HPDE6-E6E7 (cell line): Measurements from ENCODE around the gene CBX8.
A peak's percentile ranks its signal among the peaks of the same experiment; 100 is the strongest.

ENCODE experiments used
- DNase-seq: peaks from one replicate; pipeline ENCODE4 v3.0.0; 2011; ENCODE audit warnings: missing footprints; ENCODE audit errors: extremely low spot score

Gene CBX8

GRCh38 chr17:79796763-79797491 is at the start of gene CBX8:
Gene CBX8 (minus strand): TSS chr17:79797077. CDS start chr17:79796998, 79 bp downstream.
- peak; percentile 99 for DNase-seq

GRCh38 chr17:79845601-79845949 is 48.7 kb upstream of the CBX8 start:
- no peak for DNase-seq

- DNase-seq, result peak; percentile 45
Measured at GRCh38 chr17:79844869-79845600, 48.2 kb upstream of the CBX8 start.

GRCh38 chr17:79843816-79844800 is 47.2 kb upstream of the CBX8 start:
- no peak for DNase-seq

GRCh38 chr17:79843474-79843815 is 46.6 kb upstream of the CBX8 start:
- no peak for DNase-seq

- no peak for DNase-seq
Measured at GRCh38 chr17:79842656-79843473, 46.0 kb upstream of the CBX8 start.

- no peak for DNase-seq
Measured at GRCh38 chr17:79842136-79842655, 45.3 kb upstream of the CBX8 start.

GRCh38 chr17:79841369-79842135 is 44.7 kb upstream of the CBX8 start:
- no peak for DNase-seq

GRCh38 chr17:79840989-79841286 is 44.1 kb upstream of the CBX8 start:
- DNase-seq, result no peak

- no peak for DNase-seq
Measured at GRCh38 chr17:79840269-79840988, 43.6 kb upstream of the CBX8 start.

- peak; percentile 89 for DNase-seq
Measured at GRCh38 chr17:79839356-79840268, 42.7 kb upstream of the CBX8 start, which contains the start of gene CBX4. Gene CBX4 (minus strand): TSS chr17:79839440. CDS start chr17:79839251, 189 bp downstream.

- DNase-seq, result no peak
Measured at GRCh38 chr17:79838522-79839274, 41.8 kb upstream of the CBX8 start.

- no peak for DNase-seq
Measured at GRCh38 chr17:79837888-79838521, 41.1 kb upstream of the CBX8 start.

GRCh38 chr17:79836972-79837887 is 40.4 kb upstream of the CBX8 start:
- peak; percentile 70 for DNase-seq

- DNase-seq, result no peak
Measured at GRCh38 chr17:79836510-79836971, 39.7 kb upstream of the CBX8 start.

GRCh38 chr17:79835953-79836509 is 39.2 kb upstream of the CBX8 start:
- DNase-seq, result no peak
